H1 (cell line): ENCODE results near the gene IL36A. TPM values are rescaled to one million over a fixed set of nuclear protein-coding genes. Genes with fewer than 3 reads are reported as not detected.

Experiments used
- KDM1A ChIP-seq: fragments of 200-600, 300-600 bp; sonication (generic); IDR thresholded peaks from 2 replicates; pipeline ENCODE4 v1.7.1; 2016; ENCODE audit warnings: mild to moderate bottlenecking, low read length, borderline replicate concordance
- KDM5A ChIP-seq: fragments of 200-600 bp; IDR thresholded peaks from 2 replicates; pipeline ENCODE4 v1.7.1; 2012; ENCODE audit warnings: mild to moderate bottlenecking, low read length, inconsistent platforms, mixed read lengths
- RAD21 ChIP-seq, 2 experiments: IDR thresholded peaks in 1 of 2; conservative IDR thresholded peaks in 1 of 2; 2 replicates each; pipeline ENCODE4 v1.6.1; 2011; ENCODE audit warnings: low read depth in 2 of 2, low read length in 2 of 2, improper control_type of control experiment in 1 of 2, inconsistent platforms in 1 of 2, mild to moderate bottlenecking in 1 of 2, moderate library complexity in 1 of 2
- SIRT6 ChIP-seq: IDR thresholded peaks from one replicate; pipeline ENCODE4 v1.7.1; 2012; ENCODE audit warnings: low read length, inconsistent platforms
- SP2 ChIP-seq: IDR thresholded peaks from 2 replicates; pipeline ENCODE4 v1.6.1; 2012; ENCODE audit warnings: mild to moderate bottlenecking, low read length, inconsistent platforms
- TAF7 ChIP-seq: optimal IDR thresholded peaks from 2 replicates; pipeline ENCODE3; 2011; ENCODE audit warnings: low read depth, mild to moderate bottlenecking, inconsistent platforms, low read length, moderate library complexity, borderline replicate concordance
- TEAD4 ChIP-seq: IDR thresholded peaks from 2 replicates; pipeline ENCODE4 v1.6.1; 2012; ENCODE audit warnings: low read depth, low read length, inconsistent platforms, mixed read lengths
- polyA plus RNA-seq, 7 experiments: library from polyadenylated mRNA; depleted of rRNA in 3 of 7; stranded (reverse) in 5 of 7; unstranded in 2 of 7; fragments of >200 nt in 5 of 7; fragments of 200-250 nt in 2 of 7; gene quantifications; 1 replicate in 5 of 7; 2 replicates in 1 of 7; 4 replicates in 1 of 7; pipeline versions ENCODE4 v1.2.1 to v1.2.3, GENCODE V29; 2011 to 2013; ENCODE audit warnings: missing spikeins in 2 of 7, mixed read lengths in 2 of 7
- total RNA-seq: library from RNA; stranded (reverse); fragmentation: NEBNext Ultra II Directional; extraction: Animal tissue kit (Norgen Biotek cat#: 25700); gene quantifications from 2 replicates; pipeline ENCODE4 v1.2.1, GENCODE V29; 2021
- TF ChIP-seq, protein P1 (sequence below): fragments of 300-600 bp; sonication (generic); IDR thresholded peaks from 2 replicates; pipeline ENCODE4 v1.7.1; 2012; ENCODE audit warnings: low read length, moderate library complexity, mild to moderate bottlenecking, inconsistent platforms; ENCODE audit not compliant: insufficient replicate concordance
- TF ChIP-seq, protein P2 (sequence below): IDR thresholded peaks from 2 replicates; pipeline ENCODE4 v1.6.1; 2011; ENCODE audit warnings: low read depth, mild to moderate bottlenecking, low read length; ENCODE audit not compliant: insufficient read depth

IL36A gene
- total and polyA plus RNA-seq, 2 of the 8 experiments (the other 6 are each of a cell fraction or from before 2014, with no cell fraction given): not detected

DNA sequence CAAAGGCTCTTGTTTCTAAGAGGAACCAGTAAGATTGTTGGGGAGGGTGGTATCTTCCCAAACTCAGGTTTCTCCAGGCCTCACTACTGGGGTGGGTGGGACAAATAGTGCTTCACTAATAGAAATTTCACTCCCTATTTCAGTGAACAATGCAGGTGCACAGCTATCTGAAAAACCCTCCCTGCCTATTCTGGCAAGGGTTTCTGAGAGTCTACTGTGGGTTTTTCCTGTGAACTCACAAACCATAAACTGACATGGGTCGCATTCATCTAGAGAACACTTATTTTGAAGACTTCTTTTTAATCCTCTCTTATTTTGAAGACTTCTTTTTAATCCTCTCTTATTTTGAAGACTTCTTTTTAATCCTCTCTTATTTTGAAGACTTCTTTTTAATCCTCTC, 4.4 kb downstream of the IL36A start (continued):
- TF ChIP-seq, protein P1, sequence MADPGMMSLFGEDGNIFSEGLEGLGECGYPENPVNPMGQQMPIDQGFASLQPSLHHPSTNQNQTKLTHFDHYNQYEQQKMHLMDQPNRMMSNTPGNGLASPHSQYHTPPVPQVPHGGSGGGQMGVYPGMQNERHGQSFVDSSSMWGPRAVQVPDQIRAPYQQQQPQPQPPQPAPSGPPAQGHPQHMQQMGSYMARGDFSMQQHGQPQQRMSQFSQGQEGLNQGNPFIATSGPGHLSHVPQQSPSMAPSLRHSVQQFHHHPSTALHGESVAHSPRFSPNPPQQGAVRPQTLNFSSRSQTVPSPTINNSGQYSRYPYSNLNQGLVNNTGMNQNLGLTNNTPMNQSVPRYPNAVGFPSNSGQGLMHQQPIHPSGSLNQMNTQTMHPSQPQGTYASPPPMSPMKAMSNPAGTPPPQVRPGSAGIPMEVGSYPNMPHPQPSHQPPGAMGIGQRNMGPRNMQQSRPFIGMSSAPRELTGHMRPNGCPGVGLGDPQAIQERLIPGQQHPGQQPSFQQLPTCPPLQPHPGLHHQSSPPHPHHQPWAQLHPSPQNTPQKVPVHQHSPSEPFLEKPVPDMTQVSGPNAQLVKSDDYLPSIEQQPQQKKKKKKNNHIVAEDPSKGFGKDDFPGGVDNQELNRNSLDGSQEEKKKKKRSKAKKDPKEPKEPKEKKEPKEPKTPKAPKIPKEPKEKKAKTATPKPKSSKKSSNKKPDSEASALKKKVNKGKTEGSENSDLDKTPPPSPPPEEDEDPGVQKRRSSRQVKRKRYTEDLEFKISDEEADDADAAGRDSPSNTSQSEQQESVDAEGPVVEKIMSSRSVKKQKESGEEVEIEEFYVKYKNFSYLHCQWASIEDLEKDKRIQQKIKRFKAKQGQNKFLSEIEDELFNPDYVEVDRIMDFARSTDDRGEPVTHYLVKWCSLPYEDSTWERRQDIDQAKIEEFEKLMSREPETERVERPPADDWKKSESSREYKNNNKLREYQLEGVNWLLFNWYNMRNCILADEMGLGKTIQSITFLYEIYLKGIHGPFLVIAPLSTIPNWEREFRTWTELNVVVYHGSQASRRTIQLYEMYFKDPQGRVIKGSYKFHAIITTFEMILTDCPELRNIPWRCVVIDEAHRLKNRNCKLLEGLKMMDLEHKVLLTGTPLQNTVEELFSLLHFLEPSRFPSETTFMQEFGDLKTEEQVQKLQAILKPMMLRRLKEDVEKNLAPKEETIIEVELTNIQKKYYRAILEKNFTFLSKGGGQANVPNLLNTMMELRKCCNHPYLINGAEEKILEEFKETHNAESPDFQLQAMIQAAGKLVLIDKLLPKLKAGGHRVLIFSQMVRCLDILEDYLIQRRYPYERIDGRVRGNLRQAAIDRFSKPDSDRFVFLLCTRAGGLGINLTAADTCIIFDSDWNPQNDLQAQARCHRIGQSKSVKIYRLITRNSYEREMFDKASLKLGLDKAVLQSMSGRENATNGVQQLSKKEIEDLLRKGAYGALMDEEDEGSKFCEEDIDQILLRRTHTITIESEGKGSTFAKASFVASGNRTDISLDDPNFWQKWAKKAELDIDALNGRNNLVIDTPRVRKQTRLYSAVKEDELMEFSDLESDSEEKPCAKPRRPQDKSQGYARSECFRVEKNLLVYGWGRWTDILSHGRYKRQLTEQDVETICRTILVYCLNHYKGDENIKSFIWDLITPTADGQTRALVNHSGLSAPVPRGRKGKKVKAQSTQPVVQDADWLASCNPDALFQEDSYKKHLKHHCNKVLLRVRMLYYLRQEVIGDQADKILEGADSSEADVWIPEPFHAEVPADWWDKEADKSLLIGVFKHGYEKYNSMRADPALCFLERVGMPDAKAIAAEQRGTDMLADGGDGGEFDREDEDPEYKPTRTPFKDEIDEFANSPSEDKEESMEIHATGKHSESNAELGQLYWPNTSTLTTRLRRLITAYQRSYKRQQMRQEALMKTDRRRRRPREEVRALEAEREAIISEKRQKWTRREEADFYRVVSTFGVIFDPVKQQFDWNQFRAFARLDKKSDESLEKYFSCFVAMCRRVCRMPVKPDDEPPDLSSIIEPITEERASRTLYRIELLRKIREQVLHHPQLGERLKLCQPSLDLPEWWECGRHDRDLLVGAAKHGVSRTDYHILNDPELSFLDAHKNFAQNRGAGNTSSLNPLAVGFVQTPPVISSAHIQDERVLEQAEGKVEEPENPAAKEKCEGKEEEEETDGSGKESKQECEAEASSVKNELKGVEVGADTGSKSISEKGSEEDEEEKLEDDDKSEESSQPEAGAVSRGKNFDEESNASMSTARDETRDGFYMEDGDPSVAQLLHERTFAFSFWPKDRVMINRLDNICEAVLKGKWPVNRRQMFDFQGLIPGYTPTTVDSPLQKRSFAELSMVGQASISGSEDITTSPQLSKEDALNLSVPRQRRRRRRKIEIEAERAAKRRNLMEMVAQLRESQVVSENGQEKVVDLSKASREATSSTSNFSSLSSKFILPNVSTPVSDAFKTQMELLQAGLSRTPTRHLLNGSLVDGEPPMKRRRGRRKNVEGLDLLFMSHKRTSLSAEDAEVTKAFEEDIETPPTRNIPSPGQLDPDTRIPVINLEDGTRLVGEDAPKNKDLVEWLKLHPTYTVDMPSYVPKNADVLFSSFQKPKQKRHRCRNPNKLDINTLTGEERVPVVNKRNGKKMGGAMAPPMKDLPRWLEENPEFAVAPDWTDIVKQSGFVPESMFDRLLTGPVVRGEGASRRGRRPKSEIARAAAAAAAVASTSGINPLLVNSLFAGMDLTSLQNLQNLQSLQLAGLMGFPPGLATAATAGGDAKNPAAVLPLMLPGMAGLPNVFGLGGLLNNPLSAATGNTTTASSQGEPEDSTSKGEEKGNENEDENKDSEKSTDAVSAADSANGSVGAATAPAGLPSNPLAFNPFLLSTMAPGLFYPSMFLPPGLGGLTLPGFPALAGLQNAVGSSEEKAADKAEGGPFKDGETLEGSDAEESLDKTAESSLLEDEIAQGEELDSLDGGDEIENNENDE: no peak
- TF ChIP-seq SIRT6 (no peak), KDM5A (no peak), RAD21 (IDR thresholded peaks at IDR 0.05 in 1 of 2, conservative IDR thresholded peaks at IDR 0.05 in 1 of 2; ENCODE audit: low read depth in 2 of 2, low read length in 2 of 2) (no peak), SP2 (no peak), TAF7 (no peak), TEAD4 (no peak), KDM1A (no peak)
- TF ChIP-seq, protein P2, sequence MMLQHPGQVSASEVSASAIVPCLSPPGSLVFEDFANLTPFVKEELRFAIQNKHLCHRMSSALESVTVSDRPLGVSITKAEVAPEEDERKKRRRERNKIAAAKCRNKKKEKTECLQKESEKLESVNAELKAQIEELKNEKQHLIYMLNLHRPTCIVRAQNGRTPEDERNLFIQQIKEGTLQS: no peak
